NCI-H748 (cell line): Measurements from ENCODE around the gene WAPL.

Experiments
- DNase-seq: peaks from one replicate; lab custom pipeline; 2025; ENCODE audit not compliant: unreplicated experiment; lab: John Stamatoyannopoulos, UW

Gene WAPL

GRCh38 chr10:86524225-86524962 lies 2.8 kb upstream of the WAPL start:
- no peak for DNase-seq

- peak; percentile 65 for DNase-seq
Observed at GRCh38 chr10:86523348-86523747, 1.8 kb upstream of the WAPL start.

GRCh38 chr10:86522510-86522855 lies 891 bp upstream of the WAPL start:
- DNase-seq = peak; percentile 39

GRCh38 chr10:86520871-86521677 lies 518 bp downstream of the WAPL start:
- DNase-seq = peak; percentile 43

GRCh38 chr10:86518781-86519180 lies 2.8 kb downstream of the WAPL start:
- DNase-seq = no peak

GRCh38 chr10:86512137-86512536 lies 9.5 kb downstream of the WAPL start:
- no peak for DNase-seq

- DNase-seq = no peak
Observed at GRCh38 chr10:86511027-86511865, 10.3 kb downstream of the WAPL start.

- DNase-seq = no peak
Observed at GRCh38 chr10:86509145-86509544, 12.4 kb downstream of the WAPL start.

- no peak for DNase-seq
Observed at GRCh38 chr10:86508217-86508616, 13.4 kb downstream of the WAPL start.

- no peak for DNase-seq
Observed at GRCh38 chr10:86506499-86506898, 15.1 kb downstream of the WAPL start.

- no peak for DNase-seq
Observed at GRCh38 chr10:86506062-86506461, 15.5 kb downstream of the WAPL start.

GRCh38 chr10:86504510-86504909 lies 17.1 kb downstream of the WAPL start:
- no peak for DNase-seq

- no peak for DNase-seq
Observed at GRCh38 chr10:86500846-86501245, 20.7 kb downstream of the WAPL start.

- no peak for DNase-seq
Observed at GRCh38 chr10:86498598-86498997, 23.0 kb downstream of the WAPL start.

GRCh38 chr10:86497621-86498020 lies 24.0 kb downstream of the WAPL start:
- no peak for DNase-seq

- no peak for DNase-seq
Observed at GRCh38 chr10:86489960-86490612, 31.5 kb downstream of the WAPL start.

- no peak for DNase-seq
Observed at GRCh38 chr10:86489071-86489810, 32.4 kb downstream of the WAPL start.

- DNase-seq = no peak
Observed at GRCh38 chr10:86486856-86487255, 34.7 kb downstream of the WAPL start.

GRCh38 chr10:86483664-86484063 lies 37.9 kb downstream of the WAPL start:
- no peak for DNase-seq

- DNase-seq = peak; percentile 20
Observed at GRCh38 chr10:86481761-86482160, 39.8 kb downstream of the WAPL start.
